Hippocampal formation (tissue), 2 donors: ENCODE measurements around the gene TTLL1.
"Not testable (repeated sequence)": the region's sequence is repeated elsewhere in the genome, so short reads cannot be mapped to it uniquely, and the experiment has no call there.

Source experiments
- DNase-seq, 2 donors: peaks; one replicate each; lab custom pipeline; 2025; lab: John Stamatoyannopoulos, UW

The TTLL1 gene

GRCh38 chr22:43110444-43110926, 21.3 kb upstream of the TTLL1 start, which contains the start of gene BIK:
Gene BIK, plus strand, starts transcription at chr22:43110750. Its CDS starts 13,273 bp downstream, at chr22:43124023.
- no peak for DNase-seq

- no peak for DNase-seq
These were observed 20.8 kb upstream of the TTLL1 start for GRCh38 chr22:43109921-43110443.

GRCh38 chr22:43109511-43109910, 20.3 kb upstream of the TTLL1 start:
- no peak for DNase-seq

DNA sequence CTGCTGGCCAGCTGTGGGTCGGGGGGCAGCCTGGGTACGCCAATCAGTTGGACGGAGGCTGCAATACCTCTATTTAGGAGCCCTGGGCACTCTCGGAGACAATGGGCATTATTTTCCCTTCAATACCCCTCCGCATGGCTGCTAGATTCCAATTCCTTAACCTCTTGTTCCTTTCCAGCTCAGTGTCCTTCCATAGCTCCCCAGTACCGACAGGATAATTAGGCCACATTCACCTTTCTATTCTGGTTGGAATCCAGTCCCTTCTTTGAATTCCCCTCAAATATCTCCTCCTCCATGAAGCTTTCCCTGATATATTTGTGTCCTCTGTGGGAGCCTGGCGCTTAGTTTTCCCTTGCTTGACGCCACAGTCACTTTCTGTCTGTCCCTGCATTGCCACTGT, 17.1 kb upstream of the TTLL1 start:
- DNase-seq = no peak

DNA sequence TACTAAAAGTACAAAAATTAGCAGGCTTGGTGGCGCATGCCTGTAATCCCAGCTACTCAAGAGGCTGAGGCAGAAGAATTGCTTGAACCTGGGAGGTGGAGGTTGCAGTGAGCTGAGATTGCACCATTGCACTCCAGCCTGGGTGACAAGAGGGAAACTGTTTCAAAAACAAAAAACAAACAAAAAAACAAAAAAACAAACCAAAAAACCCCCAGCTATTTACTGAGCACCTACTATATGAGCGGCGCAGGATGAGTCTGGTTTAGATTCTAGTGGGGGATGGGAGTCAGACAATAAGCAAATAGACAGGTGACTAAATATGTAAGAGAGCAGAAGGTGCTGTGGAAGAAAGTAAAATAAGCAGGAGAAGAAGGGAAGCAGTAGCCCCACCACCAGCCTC, 15.8 kb upstream of the TTLL1 start:
- not testable (repeated sequence) for DNase-seq

- DNase-seq = not testable (repeated sequence)
These were observed 14.9 kb upstream of the TTLL1 start for GRCh38 chr22:43104056-43104625.

GRCh38 chr22:43101306-43101705, 12.1 kb upstream of the TTLL1 start:
- DNase-seq = no peak

DNA sequence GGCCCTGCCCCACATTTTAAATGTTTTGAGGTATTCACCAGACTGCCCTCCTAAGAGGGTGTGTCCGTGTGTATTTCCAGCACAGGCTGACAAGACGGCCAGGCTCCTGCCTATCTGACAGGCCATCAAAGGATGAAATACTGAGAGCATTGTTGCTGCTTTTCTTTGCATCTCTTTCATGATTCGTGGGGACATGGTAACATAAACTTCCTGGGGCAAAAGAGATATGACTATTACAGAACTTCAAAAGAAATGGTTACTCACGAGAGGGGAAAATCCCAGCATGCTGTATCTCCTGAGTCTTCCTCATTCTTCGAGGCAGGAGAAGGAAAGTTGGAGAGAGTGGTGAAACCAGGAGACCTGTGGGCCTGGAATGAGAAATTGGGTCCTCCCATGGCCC, 11.0 kb upstream of the TTLL1 start:
- no peak for DNase-seq

DNA sequence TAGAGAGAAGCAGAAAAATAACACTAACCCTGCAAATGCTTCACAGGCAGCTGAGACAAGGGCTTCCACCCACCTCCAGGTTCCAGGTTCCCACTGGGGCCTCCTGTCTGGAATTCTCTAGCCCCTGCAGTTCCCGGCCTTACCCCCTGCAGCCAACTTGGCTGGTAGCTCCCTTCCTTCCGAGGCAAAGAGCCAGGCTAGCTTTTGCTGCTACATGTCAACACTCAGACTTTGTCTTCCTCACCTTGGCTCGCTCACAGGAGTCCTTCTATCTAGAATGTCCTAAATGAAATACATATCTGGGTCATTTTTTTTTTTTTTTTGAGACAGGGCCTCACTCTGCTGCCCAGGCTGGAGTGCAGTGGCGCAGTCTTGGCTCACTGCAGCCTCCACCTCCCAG, 9.9 kb upstream of the TTLL1 start:
- DNase-seq = no peak

GRCh38 chr22:43098356-43098755, 9.2 kb upstream of the TTLL1 start:
- DNase-seq = no peak

GRCh38 chr22:43096420-43096819, 7.2 kb upstream of the TTLL1 start:
- no peak for DNase-seq

GRCh38 chr22:43094551-43094950, 5.4 kb upstream of the TTLL1 start:
- no peak for DNase-seq

DNA sequence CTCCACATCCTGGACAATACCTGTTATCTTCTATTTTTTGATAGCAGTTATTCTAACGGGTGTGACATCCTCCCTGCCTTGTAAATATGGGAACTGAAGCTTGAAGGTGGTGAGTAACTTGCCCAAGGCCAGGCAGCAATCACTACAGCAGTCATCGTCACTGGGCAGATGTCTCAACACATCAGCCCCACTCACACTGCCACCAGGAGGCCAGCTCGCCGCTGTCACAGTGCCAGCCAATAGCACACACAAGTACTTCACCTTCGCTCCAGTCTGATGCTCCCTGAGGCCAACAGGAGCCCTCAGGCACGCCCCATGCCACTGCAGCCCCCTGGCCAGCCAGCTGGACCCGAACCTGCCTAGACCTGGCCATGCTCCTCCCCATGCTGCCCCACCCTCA, 4.9 kb upstream of the TTLL1 start:
- no peak for DNase-seq

DNA sequence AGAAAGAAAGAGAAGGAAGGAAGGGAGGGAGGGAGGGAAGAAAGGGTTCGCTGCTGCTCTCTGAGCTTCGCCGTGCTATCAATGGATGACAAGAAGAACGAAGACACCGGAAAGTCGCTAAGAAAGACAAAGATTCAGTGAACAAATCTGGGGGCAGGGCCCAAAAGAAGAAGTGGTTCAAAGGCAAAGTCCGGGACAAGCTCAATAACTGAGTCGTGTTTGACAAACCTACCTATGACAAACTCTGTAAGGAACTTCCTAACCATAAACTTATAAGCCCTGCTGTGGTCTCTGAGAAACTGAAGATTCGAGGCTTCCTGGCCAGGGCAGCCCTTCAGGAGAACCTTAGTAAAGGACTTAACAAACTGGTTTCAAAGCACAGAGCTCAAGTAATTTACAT, 2.9 kb upstream of the TTLL1 start:
- DNase-seq = no peak

DNA sequence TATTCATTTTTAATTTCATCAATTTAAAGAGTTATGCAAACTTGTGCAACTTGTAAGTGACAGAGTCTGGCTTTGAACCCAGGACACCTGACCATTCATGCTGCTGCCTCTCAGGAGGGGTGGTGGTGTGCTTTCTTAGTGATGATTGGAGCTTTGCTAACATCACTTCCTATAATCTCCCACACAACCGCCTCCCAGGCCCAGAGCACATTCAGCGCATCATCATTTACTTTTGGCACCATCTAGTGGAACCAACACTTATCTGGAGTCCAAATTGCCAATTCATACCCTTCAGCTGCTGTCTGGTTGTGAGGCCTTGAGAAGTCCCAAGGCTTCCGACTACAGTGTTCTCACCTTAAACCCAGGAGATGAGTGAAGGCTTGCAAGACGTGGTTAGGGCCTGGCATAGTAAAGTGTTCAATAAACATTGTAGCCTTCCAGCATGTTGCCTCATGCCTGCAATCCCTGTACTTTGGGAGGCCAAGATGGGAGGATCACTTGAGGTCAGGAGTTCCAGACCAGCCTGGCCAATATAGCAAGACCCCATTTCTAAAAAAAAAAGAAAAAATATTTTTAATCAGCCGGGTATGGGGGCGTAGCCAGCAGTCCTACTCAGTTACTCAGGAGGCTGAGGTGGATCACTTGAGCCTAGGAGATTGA, 1.1 kb upstream of the TTLL1 start:
- peak; percentile 8 to 81 for DNase-seq

GRCh38 chr22:43088627-43088983, 586 bp downstream of the TTLL1 start:
- DNase-seq = no peak

DNA sequence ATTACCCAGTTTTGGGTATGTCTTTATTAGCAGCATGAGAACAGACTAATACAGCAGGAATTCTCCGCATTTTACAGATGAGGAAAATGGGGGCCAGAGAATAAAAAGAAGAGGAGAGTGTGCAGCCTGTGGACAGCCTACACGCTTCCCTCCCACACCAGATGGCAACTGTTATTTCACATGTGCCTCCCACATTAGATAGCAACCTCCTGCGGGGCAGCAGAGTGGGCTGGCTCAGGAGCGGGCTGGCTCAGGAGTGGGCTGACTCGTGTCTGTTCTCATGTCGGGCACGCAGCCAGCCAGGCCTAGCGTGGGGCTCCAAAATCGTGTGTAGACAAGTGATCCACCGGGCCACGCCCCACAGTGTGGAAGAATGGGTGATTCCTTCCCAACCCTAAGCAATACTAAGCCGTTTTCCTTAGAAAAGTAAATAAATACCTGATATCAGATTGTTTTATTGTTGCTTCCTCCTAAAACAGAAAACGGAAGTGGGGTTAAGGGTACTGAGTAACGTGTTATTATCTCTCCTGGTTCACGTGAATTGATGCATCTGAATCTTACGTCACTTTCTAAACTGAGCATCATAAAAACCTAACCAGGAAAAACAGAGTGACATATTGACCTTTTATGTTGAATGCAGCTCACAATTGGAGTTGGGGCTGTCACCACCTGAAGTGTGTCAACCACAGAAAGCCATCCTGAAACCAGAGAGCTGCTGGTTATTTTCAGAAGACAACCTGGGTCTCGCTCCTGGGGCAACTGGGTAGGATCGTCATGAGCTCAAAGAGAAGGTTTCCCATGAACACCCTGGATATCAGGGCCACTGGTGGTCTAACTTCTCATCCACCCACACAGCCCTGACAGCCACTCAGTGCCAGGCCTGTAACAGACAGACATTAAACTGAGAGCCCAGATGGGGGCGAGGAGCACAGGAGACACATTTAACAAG, 3.3 kb downstream of the TTLL1 start:
- no peak for DNase-seq

- DNase-seq = no peak
These were observed 7.2 kb downstream of the TTLL1 start for GRCh38 chr22:43081968-43082367.

DNA sequence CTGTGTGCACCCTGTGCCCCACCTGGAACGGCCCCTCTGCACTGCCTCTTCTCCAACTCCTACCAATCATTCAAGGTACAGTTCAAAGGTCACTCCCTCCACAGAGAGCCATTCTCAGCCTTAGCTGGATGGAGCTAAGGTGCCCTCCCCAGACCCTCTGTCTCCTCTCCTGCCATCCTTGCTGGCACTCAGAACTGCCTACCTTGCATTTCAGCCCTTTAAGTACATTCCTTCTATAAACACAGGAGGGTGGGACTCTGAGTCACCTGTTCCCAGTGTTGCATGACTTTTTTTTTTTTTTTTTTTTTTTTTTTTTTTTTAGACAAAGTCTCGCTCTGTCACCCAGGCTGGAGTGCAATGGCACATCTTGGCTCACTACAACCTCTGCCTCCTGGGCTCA, 8.6 kb downstream of the TTLL1 start:
- no peak for DNase-seq

DNA sequence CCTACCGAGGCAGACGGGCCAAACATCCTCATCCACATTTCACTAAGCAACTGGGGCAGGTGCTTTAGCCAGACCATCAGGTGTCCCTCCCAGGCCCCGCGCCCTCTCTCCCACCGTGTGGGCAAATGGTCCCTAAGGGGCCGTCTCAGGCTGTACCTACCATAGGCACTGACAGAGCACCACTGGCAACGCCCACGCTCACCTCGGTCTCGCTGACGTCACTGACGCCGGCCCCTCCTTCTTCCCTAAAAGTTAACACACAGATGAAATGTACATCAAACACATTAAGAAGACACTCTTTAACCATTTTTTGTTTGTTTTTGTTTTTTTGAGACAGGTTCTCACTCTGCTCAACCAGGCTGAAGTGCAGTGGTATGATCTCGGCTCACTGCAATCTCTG, 9.4 kb downstream of the TTLL1 start:
- DNase-seq = no peak

GRCh38 chr22:43078522-43078921, 10.7 kb downstream of the TTLL1 start:
- DNase-seq = no peak

GRCh38 chr22:43077121-43077877, 11.9 kb downstream of the TTLL1 start:
- DNase-seq = peak in 1 of 2 donors; percentile 14
